Urothelium cell line (cell line): ENCODE results near the gene ERI3.

ENCODE experiments used
- DNase-seq: peaks from one replicate; pipeline ENCODE4 v3.0.0; 2011; ENCODE audit warnings: low spot score, mixed read lengths
- FAIRE-seq: peaks from 2 replicates; lab custom pipeline; 2011; peaks lifted over from hg19 to GRCh38; lab: Jason Lieb, UNC

ERI3 gene

DNA sequence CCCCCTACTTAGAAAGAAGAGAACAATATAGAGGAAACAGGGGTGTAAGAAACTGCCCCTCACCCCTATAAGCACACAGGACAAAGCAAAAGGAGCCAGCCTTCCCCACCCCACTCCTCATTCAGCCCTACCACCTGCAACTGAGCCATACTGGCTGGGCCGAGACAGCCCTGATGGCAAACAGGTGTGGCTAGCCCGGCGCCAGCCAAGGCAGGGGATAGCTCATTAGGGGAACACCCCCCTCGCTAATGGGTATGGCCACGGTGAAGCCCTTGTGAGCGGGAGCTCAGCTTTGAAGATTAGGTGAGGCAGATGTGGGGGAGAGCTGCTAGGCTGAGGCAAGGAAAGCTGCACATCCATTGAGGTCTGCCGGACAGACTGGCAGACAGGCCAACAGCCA lies 65.5 kb downstream of the ERI3 start:
- DNase-seq (no peak), FAIRE-seq (no peak)

GRCh38 chr1:44288883-44289282 lies 66.2 kb downstream of the ERI3 start:
- DNase-seq (no peak), FAIRE-seq (no peak)

- FAIRE-seq (no peak), DNase-seq (no peak)
Measured at GRCh38 chr1:44284184-44284583, 70.9 kb downstream of the ERI3 start.

GRCh38 chr1:44283524-44284173 lies 71.4 kb downstream of the ERI3 start:
- no peak for FAIRE-seq
- DNase-seq = no peak

DNA sequence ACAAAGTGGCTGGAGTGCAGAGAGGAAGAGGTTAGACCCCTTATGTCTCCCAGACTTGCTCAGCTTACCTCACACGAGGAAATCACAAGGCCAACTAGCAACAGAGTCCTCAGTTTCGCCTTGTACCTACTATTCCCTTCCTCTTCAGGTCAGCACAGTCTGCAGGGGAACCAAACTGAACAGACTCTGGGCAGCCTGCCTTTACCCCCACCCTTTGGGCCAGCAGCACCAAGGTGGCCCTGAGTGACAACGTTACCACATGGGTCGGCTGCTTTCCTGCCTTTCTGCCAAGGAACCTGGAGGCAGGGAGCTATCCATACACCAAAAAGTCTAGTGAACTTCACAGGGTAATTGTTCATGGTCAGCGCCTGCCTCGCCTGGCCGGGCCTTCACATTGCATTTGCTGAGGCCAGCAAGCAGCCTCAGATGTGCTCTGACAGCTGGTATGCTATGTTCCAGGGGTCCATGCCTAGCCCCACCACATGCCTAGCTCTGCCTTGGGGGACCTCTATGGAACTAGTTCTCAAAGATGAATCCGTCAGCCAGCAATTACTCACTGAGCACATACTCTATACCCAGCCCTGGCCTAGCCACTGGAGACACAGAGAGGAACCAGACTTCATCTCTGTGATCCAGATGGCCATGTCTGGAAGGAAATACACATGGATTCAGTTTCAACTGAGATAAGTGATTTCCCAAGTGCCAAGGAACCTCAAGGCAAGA lies 72.2 kb downstream of the ERI3 start:
- DNase-seq = no peak
- FAIRE-seq = no peak

GRCh38 chr1:44281962-44282703 lies 72.9 kb downstream of the ERI3 start:
- FAIRE-seq = no peak
- no peak for DNase-seq

DNA sequence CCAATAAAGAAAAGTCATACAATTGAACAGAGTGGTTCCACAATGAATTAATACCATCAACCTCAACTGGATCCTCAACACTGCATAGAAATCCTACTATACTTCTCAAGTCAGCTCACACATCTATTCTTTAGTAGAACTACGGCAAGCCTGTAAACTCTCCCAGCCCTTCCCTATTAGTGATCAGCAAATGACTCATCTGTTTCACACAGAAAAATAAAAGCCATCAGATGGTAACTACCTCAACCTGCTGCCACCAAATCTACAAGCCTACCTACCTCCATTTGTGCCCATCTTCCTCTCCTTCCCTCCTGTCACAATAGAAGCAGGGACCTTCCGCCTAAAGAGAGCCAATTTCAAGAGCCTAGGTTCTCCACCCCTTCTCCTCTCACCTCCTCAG lies 78.2 kb downstream of the ERI3 start:
- FAIRE-seq (no peak), DNase-seq (no peak)

- DNase-seq (no peak), FAIRE-seq (no peak)
Measured at GRCh38 chr1:44275991-44276405, 79.1 kb downstream of the ERI3 start.

DNA sequence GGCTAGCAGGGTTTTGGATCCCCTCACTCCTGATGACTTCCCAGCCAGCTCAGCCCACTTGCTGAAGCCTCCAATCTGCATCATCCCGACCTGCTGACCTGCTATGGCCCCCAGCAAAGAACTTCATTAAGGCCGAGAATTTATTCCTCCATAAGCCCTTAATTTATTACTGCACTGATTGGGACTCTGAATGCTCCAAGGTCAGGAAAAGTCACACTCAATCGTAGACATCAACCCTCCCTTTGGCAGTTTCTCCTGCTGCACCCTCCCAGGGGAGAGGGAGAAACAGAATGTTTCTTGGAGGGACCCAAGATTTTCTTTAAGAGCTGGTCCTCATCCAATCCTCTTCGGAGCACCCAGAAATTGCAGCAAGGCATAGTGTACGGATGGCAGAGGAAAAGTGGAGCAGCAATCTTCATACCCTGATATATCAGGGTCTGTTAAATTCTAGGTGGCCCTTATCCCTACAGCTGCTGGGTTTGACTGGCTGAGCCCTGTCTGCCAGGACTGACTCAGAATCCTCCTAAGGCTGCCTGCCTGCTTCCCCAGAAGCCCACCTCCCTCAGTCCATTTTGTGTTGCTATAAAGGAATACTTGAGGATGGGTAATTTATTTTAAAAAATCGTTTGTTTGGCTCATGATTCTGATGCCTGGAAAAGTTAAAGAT lies 79.6 kb downstream of the ERI3 start:
- FAIRE-seq = no peak
- DNase-seq = no peak

DNA sequence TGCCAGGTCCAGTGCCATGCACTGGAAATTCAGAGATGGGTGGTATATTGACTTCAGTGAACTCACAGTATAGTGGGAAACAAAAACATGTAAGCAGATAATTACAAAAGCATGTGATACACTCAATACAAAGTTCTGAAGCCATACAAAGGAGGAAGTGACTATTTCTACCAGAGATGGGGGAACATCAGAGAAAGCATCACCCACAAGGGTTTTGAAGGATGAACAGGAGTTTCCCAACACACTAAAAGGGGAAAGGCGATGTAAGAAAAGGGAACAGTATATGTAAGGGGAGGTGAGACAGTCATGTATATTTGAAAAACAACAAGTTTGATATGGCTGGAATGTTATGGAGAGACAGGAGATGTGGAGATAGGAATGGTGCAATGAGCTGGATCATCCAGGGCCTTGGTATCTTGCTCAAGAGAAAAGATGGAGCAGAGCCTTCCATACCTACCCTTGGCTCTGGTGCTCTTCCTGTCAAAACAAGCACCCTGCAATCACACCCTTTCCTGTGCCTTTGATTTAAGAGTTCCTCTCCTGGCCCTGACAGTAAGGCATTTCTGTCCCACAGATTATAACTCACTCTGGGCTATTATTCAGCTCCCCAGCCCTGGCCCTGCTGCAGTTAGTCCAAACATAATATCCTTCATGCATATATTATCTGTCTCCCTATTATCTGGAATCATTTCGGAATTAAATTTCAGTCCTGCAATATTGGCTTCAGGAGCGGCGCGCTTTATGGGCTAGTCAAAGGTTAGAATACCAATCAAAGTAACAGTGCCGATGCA lies 81.3 kb downstream of the ERI3 start:
- no peak for FAIRE-seq

DNA sequence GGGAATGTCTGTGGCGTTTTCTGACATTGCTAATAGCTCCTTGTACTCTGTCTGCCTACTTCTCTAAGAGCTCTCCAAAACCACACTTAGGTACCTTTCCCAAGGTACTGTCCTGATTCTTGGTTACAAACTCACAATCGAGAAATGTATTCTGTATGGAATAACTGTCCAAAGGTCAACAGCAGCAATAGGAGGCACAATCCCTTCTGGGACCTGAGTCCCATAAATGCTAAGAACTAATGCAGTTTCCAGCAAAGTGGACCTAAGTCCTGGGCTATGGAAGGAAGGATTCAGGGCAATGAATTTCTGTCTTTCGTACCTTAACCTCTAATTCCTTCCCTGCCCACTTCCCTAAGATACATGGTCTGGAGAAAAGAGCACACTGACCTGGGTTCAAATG lies 82.1 kb downstream of the ERI3 start:
- DNase-seq = no peak
- FAIRE-seq = no peak

More for the DNA sequence above, 81.3 kb downstream of the ERI3 start:
- no peak for DNase-seq

DNA sequence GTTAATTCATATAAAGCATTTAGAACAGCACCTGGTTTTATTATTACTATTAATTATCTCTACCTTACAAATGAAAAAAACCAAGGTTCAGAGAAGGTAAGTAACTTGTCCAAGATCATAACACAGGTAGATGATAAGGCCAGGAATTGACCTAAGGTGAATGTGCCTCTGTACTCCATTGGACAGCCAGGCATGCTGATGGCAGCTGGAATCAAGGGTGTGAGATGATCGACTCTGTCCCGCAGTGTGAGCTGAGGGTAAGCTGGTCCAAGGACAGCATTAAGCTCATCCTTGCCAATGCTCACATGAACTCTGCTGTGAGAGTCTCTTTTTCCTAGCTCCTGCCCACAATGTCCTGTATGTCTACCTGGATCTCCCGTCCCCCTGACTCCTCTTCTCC lies 83.4 kb downstream of the ERI3 start:
- FAIRE-seq (no peak), DNase-seq (no peak)

GRCh38 chr1:44270686-44271628 lies 84.1 kb downstream of the ERI3 start:
- DNase-seq = no peak
- FAIRE-seq = no peak

DNA sequence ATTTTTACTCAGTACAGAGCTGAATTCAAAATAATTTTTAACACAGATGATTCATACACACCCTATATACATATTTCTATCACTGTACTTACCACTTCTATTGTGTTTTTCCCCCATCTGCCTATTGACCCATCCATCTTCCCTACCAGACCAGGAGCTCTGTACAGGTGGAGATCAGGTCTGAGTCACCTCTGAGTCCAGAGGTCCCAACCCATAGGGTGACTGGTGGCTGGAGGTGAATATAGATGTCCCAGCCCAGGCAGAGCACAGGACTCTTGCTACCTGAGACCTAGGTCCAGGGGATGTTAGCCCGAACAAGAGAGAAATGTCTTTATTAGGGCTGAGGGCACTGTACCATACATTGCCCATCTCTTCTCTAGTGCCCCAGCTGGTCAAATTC lies 87.0 kb downstream of the ERI3 start:
- DNase-seq (no peak), FAIRE-seq (no peak)

DNA sequence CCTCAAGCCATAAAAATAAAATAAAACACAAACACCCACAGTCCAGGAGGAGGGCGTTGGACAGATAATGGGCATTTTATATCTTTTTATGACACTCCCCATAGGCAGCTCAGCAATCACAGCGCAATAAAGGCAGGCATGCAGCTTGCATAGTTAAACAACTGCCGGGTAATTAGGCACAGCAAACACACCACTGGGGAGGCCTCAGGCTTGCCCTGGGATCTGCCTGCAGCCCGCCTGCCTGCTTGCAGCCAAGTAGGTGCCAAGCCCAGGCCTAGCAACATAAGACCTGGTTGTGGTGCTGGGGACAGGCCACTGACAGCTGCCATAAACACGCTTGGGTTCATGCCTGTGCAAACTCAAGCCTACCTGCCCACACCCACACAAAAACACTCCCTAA lies 87.6 kb downstream of the ERI3 start:
- DNase-seq = no peak

GRCh38 chr1:44266400-44267344 lies 88.4 kb downstream of the ERI3 start:
- FAIRE-seq (no peak), DNase-seq (no peak)

More for the DNA sequence above, 87.6 kb downstream of the ERI3 start:
- no peak for FAIRE-seq

- DNase-seq (no peak), FAIRE-seq (no peak)
Measured at GRCh38 chr1:44265656-44266358, 89.2 kb downstream of the ERI3 start.

DNA sequence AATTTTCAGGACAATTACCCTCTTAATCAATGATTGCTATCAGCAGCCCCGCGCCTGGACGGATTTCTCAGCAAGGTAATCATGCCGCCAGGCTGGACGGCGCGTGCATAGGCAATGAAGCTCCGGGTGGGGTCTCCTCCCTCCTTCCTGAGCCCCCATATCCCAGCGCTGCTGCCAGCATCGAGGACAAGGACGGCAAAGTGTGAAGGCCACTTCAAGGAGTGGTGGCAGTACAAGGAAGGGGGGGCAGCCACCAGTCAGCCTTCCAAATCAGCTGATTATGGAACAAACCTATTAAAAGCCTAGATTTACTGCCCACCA lies 90.6 kb downstream of the ERI3 start:
- DNase-seq (no peak), FAIRE-seq (no peak)
